Measurements from ENCODE around the gene CDH13. TPM values are rescaled to one million over a fixed set of nuclear protein-coding genes. Genes with fewer than 3 reads are reported as not detected.

CDH13 gene
- total and polyA plus RNA-seq, 2 experiments from 2014 or later: 1.6 to 4.4 TPM

DNA sequence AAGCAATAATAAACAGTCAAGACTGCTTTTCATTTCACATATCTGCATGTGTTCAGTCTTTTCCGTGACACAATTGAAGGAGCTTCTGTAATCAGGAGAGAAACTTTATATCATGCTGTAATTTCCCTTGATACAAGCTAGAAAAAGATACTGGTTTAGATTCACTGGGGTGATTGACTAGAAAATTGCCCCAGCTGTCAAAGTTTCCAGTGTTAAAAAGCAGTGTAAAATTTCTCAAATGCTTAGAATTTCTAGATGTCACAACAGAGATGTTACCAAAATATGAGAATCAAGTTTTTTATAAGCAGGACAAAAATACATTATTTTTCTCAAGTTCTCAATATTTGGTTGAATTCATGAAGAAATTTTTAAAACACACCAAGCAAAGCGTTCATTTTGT lies 888.6 kb downstream of the CDH13 start:
- no peaks in the 10 kb centered on the region for H3K79me2 ChIP-seq (replicated peaks; ENCODE audit: insufficient read depth)
- no peaks in the 10 kb centered on the region for H4K20me1 ChIP-seq (replicated peaks; ENCODE audit: insufficient read depth)
- H2AFZ ChIP-seq: no peak overlapping the region
- no peak overlapping the region for H3K4me3 ChIP-seq
- no peaks in the 10 kb centered on the region for H3K36me3 Mint-ChIP-seq (ENCODE audit: low read depth)
- peaks cover 19% of the 10 kb centered on the region for H3K9me2 ChIP-seq (ENCODE audit: insufficient read depth)
- TF ChIP-seq ZNF114 (CRISPR knock-in tag; IDR thresholded peaks at IDR 0.05): no peak
- H3K27me3 Mint-ChIP-seq (ENCODE audit: insufficient read depth, low read depth, poor library complexity): no peaks in the 10 kb centered on the region
- no peak overlapping the region for H3K27ac ChIP-seq (ENCODE audit: low read depth)
- H3K4me3 Mint-ChIP-seq: no peak overlapping the region
- no peaks in the 10 kb centered on the region for H3K4me1 Mint-ChIP-seq
- no peaks in the 10 kb centered on the region for H3F3A ChIP-seq (replicated peaks; ENCODE audit: low read depth)
- DNase-seq (ENCODE audit: low spot score) (no peak), ATAC-seq (no peak)
- no peaks in the 10 kb centered on the region for H3K27me3 ChIP-seq (ENCODE audit: insufficient read depth)
- no peaks in the 10 kb centered on the region for H3K4me1 ChIP-seq (ENCODE audit: insufficient read depth)
- H3K9me3 Mint-ChIP-seq: peaks cover 18% of the 10 kb centered on the region
- H3K27ac Mint-ChIP-seq: no peak overlapping the region
- H3K36me3 ChIP-seq (ENCODE audit: insufficient read depth): no peaks in the 10 kb centered on the region
- H3K4me2 ChIP-seq: no peak overlapping the region

DNA sequence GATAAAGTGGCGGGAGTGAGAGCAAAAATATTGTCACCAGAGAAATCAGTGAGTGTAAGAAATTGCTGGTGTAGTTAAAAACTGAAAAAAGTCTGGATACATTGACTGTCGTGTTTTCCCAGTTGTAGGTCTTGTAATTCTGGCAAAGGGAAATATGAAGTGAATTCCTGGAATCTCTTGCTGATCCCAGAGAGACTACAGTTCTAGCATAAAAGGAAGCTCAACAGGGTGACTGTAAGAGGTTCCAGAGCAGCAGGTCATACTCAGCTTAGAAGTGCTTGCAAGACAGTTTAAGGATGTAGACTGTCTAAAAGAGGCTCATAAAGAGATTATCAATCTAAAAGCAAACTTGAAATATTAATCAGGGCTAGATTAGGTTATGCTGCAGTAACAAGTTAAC lies 890.2 kb downstream of the CDH13 start:
- Histone ChIP-seq H3K36me3 (ENCODE audit: insufficient read depth) (no peaks in the 10 kb centered on the region), H3K4me3 (no peak overlapping the region), H3K27ac (ENCODE audit: low read depth) (no peak overlapping the region), H3F3A (replicated peaks; ENCODE audit: low read depth) (no peaks in the 10 kb centered on the region), H3K4me1 (ENCODE audit: insufficient read depth) (no peaks in the 10 kb centered on the region), H4K20me1 (replicated peaks; ENCODE audit: insufficient read depth) (no peaks in the 10 kb centered on the region), H3K4me2 (no peak overlapping the region), H3K9me2 (ENCODE audit: insufficient read depth) (peaks cover 16% of the 10 kb centered on the region), H3K79me2 (replicated peaks; ENCODE audit: insufficient read depth) (no peaks in the 10 kb centered on the region), H2AFZ (no peak overlapping the region), H3K27me3 (ENCODE audit: insufficient read depth) (no peaks in the 10 kb centered on the region)
- Mint-ChIP-seq H3K36me3 (ENCODE audit: low read depth) (no peaks in the 10 kb centered on the region), H3K27me3 (ENCODE audit: insufficient read depth, low read depth, poor library complexity) (no peaks in the 10 kb centered on the region), H3K9me3 (peaks cover 16% of the 10 kb centered on the region), H3K4me1 (no peaks in the 10 kb centered on the region), H3K27ac (no peak overlapping the region), H3K4me3 (no peak overlapping the region)
- ATAC-seq (no peak), DNase-seq (ENCODE audit: low spot score) (no peak)
- TF ChIP-seq NANOG (IDR thresholded peaks at IDR 0.05; ENCODE audit: borderline replicate concordance) (no peak), EZH2phosphoT487 (IDR thresholded peaks at IDR 0.05; ENCODE audit: unreplicated experiment) (no peak), CREB1 (CRISPR knock-in tag; IDR thresholded peaks at IDR 0.05; ENCODE audit: low read depth) (no peak), POLR2AphosphoS5 (IDR thresholded peaks at IDR 0.05; ENCODE audit: low read depth) (no peak), ZNF331 (CRISPR knock-in tag; IDR thresholded peaks at IDR 0.05; ENCODE audit: low read depth) (no peak), ZNF114 (CRISPR knock-in tag; IDR thresholded peaks at IDR 0.05) (no peak), JUNB (IDR thresholded peaks at IDR 0.05; ENCODE audit: unreplicated experiment) (no peak), EZH2 (IDR thresholded peaks at IDR 0.05; ENCODE audit: low read depth, unreplicated experiment) (no peak)
- TF ChIP-seq, protein P1, sequence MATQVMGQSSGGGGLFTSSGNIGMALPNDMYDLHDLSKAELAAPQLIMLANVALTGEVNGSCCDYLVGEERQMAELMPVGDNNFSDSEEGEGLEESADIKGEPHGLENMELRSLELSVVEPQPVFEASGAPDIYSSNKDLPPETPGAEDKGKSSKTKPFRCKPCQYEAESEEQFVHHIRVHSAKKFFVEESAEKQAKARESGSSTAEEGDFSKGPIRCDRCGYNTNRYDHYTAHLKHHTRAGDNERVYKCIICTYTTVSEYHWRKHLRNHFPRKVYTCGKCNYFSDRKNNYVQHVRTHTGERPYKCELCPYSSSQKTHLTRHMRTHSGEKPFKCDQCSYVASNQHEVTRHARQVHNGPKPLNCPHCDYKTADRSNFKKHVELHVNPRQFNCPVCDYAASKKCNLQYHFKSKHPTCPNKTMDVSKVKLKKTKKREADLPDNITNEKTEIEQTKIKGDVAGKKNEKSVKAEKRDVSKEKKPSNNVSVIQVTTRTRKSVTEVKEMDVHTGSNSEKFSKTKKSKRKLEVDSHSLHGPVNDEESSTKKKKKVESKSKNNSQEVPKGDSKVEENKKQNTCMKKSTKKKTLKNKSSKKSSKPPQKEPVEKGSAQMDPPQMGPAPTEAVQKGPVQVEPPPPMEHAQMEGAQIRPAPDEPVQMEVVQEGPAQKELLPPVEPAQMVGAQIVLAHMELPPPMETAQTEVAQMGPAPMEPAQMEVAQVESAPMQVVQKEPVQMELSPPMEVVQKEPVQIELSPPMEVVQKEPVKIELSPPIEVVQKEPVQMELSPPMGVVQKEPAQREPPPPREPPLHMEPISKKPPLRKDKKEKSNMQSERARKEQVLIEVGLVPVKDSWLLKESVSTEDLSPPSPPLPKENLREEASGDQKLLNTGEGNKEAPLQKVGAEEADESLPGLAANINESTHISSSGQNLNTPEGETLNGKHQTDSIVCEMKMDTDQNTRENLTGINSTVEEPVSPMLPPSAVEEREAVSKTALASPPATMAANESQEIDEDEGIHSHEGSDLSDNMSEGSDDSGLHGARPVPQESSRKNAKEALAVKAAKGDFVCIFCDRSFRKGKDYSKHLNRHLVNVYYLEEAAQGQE (IDR thresholded peaks at IDR 0.05; ENCODE audit: unreplicated experiment): no peak
- TF ChIP-seq, protein P2, sequence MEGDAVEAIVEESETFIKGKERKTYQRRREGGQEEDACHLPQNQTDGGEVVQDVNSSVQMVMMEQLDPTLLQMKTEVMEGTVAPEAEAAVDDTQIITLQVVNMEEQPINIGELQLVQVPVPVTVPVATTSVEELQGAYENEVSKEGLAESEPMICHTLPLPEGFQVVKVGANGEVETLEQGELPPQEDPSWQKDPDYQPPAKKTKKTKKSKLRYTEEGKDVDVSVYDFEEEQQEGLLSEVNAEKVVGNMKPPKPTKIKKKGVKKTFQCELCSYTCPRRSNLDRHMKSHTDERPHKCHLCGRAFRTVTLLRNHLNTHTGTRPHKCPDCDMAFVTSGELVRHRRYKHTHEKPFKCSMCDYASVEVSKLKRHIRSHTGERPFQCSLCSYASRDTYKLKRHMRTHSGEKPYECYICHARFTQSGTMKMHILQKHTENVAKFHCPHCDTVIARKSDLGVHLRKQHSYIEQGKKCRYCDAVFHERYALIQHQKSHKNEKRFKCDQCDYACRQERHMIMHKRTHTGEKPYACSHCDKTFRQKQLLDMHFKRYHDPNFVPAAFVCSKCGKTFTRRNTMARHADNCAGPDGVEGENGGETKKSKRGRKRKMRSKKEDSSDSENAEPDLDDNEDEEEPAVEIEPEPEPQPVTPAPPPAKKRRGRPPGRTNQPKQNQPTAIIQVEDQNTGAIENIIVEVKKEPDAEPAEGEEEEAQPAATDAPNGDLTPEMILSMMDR (conservative IDR thresholded peaks at IDR 0.05; ENCODE audit: low read depth in 2 of 2): no peak
- TF ChIP-seq, protein P3, sequence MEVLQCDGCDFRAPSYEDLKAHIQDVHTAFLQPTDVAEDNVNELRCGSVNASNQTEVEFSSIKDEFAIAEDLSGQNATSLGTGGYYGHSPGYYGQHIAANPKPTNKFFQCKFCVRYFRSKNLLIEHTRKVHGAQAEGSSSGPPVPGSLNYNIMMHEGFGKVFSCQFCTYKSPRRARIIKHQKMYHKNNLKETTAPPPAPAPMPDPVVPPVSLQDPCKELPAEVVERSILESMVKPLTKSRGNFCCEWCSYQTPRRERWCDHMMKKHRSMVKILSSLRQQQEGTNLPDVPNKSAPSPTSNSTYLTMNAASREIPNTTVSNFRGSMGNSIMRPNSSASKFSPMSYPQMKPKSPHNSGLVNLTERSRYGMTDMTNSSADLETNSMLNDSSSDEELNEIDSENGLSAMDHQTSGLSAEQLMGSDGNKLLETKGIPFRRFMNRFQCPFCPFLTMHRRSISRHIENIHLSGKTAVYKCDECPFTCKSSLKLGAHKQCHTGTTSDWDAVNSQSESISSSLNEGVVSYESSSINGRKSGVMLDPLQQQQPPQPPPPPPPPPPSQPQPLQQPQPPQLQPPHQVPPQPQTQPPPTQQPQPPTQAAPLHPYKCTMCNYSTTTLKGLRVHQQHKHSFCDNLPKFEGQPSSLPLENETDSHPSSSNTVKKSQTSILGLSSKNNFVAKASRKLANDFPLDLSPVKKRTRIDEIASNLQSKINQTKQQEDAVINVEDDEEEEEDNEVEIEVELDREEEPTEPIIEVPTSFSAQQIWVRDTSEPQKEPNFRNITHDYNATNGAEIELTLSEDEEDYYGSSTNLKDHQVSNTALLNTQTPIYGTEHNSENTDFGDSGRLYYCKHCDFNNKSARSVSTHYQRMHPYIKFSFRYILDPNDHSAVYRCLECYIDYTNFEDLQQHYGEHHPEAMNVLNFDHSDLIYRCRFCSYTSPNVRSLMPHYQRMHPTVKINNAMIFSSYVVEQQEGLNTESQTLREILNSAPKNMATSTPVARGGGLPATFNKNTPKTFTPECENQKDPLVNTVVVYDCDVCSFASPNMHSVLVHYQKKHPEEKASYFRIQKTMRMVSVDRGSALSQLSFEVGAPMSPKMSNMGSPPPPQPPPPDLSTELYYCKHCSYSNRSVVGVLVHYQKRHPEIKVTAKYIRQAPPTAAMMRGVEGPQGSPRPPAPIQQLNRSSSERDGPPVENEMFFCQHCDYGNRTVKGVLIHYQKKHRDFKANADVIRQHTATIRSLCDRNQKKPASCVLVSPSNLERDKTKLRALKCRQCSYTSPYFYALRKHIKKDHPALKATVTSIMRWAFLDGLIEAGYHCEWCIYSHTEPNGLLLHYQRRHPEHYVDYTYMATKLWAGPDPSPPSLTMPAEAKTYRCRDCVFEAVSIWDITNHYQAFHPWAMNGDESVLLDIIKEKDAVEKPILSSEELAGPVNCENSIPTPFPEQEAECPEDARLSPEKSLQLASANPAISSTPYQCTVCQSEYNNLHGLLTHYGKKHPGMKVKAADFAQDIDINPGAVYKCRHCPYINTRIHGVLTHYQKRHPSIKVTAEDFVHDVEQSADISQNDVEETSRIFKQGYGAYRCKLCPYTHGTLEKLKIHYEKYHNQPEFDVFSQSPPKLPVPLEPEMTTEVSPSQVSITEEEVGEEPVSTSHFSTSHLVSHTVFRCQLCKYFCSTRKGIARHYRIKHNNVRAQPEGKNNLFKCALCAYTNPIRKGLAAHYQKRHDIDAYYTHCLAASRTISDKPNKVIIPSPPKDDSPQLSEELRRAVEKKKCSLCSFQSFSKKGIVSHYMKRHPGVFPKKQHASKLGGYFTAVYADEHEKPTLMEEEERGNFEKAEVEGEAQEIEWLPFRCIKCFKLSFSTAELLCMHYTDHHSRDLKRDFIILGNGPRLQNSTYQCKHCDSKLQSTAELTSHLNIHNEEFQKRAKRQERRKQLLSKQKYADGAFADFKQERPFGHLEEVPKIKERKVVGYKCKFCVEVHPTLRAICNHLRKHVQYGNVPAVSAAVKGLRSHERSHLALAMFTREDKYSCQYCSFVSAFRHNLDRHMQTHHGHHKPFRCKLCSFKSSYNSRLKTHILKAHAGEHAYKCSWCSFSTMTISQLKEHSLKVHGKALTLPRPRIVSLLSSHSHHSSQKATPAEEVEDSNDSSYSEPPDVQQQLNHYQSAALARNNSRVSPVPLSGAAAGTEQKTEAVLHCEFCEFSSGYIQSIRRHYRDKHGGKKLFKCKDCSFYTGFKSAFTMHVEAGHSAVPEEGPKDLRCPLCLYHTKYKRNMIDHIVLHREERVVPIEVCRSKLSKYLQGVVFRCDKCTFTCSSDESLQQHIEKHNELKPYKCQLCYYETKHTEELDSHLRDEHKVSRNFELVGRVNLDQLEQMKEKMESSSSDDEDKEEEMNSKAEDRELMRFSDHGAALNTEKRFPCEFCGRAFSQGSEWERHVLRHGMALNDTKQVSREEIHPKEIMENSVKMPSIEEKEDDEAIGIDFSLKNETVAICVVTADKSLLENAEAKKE (CRISPR knock-in tag; IDR thresholded peaks at IDR 0.05): no peak

Data from GM23338 (cell line).